Lung (tissue), 12 donors: ENCODE measurements around the gene MED12L. TPM values are rescaled to one million over a fixed set of nuclear protein-coding genes. Genes with fewer than 3 reads are reported as not detected.
A peak's percentile ranks its signal among the peaks of the same experiment; 100 is the strongest.

Source experiments
- ATAC-seq: fragments of 200-7000 bp; cut with Tn5 transposase; one replicate; pipeline ENCODE4 v1.9.1; 2020; ENCODE audit warnings: moderate number of reproducible peaks; ENCODE audit not compliant: insufficient read depth, low FRiP score
- DNase-seq, 3 donors: peaks; one replicate each; pipeline ENCODE4 v3.0.0-alpha.2; 2013 to 2017
- H3K27ac ChIP-seq, 2 donors: one replicate each; pipeline ENCODE4 v1.5.1; 2013; ENCODE audit warnings: mild to moderate bottlenecking in 2 of 2, moderate library complexity in 2 of 2, control low read depth in 1 of 2, inconsistent platforms in 1 of 2, low read depth in 1 of 2, low read length in 1 of 2
- H3K27me3 ChIP-seq, 3 donors: one replicate each; pipeline ENCODE4 v1.5.1; 2013; ENCODE audit warnings: low read length in 2 of 3; ENCODE audit not compliant: control insufficient read depth in 3 of 3, insufficient read depth in 3 of 3
- H3K36me3 ChIP-seq, 4 donors: one replicate each; pipeline ENCODE4 v1.5.1; 2013; ENCODE audit warnings: low read length in 4 of 4, mild to moderate bottlenecking in 1 of 4, moderate library complexity in 1 of 4; ENCODE audit not compliant: control insufficient read depth in 4 of 4, insufficient read depth in 4 of 4
- H3K4me1 ChIP-seq, 5 donors: one replicate each; pipeline ENCODE4 v1.5.1; 2013; ENCODE audit warnings: low read length in 5 of 5, mild to moderate bottlenecking in 2 of 5, moderate library complexity in 1 of 5; ENCODE audit not compliant: control insufficient read depth in 5 of 5, insufficient read depth in 5 of 5
- H3K4me3 ChIP-seq: one replicate; pipeline ENCODE4 v1.5.1; 2013; ENCODE audit warnings: mild to moderate bottlenecking, control low read depth, moderate library complexity
- H3K9ac ChIP-seq, 2 donors: one replicate each; pipeline ENCODE4 v1.5.1; 2013; ENCODE audit warnings: low read length in 2 of 2, control low read depth in 1 of 2; ENCODE audit not compliant: insufficient read depth in 1 of 2
- H3K9me3 ChIP-seq, 4 donors: one replicate each; pipeline ENCODE4 v1.5.1; 2013; ENCODE audit warnings: low read length in 3 of 4, mild to moderate bottlenecking in 1 of 4, moderate library complexity in 1 of 4; ENCODE audit not compliant: control insufficient read depth in 4 of 4, insufficient read depth in 3 of 4
- CTCF ChIP-seq: IDR thresholded peaks from 2 replicates; pipeline ENCODE4 v1.5.1; 2012; ENCODE audit warnings: mild to moderate bottlenecking; ENCODE audit errors: control extremely low read depth, extremely low read depth
- WGBS, 2 donors: extraction: QIAGEN DNeasy Blood & Tissue Kit; methylation state at CpG; one replicate each; pipeline ENCODE4 v1.1.7; 2013; 5-methylcytosine and 5-hydroxymethylcytosine counted together
- polyA plus RNA-seq, 2 donors: library from polyadenylated mRNA; stranded (reverse); fragments of 200-250 nt; gene quantifications; one replicate each; pipeline ENCODE4 v1.2.1, GENCODE V29; 2013
- total RNA-seq, 2 donors: library from RNA; depleted of rRNA in 1 of 2; stranded (reverse); fragments of >200 nt in 1 of 2; gene quantifications; one replicate each; pipeline ENCODE4 v1.2.1, GENCODE V29; 2014 to 2021
- donor health status: control.
- donor health status: control.
- donor health status: Bipolar disorder and iron deficiency.
- donor health status: healthy.
- donor health status: DM: yes; HTN: yes; CAD: no.

Gene MED12L
- total and polyA plus RNA-seq, 4 donors = 0.02 to 0.82 (median 0.30) TPM

GRCh38 chr3:151224268-151224866, 138.9 kb downstream of the MED12L start:
- no peak overlapping the region for H3K9ac ChIP-seq
- no peaks in the 10 kb centered on the region for H3K27me3 ChIP-seq
- ATAC-seq (no peak), DNase-seq (no peak)
- H3K4me1 ChIP-seq = peaks cover 0 to 27% (median 4%) of the 10 kb centered on the region in 5 donors
- no peaks in the 10 kb centered on the region for H3K36me3 ChIP-seq
- H3K9me3 ChIP-seq = peaks cover 0 to 3% (median 0%) of the 10 kb centered on the region in 4 donors
- WGBS, 2 donors = 90 to 97% methylated on average over 4 of the region's 4 CpGs
- H3K4me3 ChIP-seq = no peak overlapping the region
- no peak overlapping the region for H3K27ac ChIP-seq
- no peak for TF ChIP-seq CTCF

- WGBS, 2 donors = 80 to 89% methylated on average over 9 of the region's 9 CpGs
- ATAC-seq = no peak
- no peaks in the 10 kb centered on the region for H3K27me3 ChIP-seq
- H3K4me3 ChIP-seq = no peak overlapping the region
- peaks cover 0 to 27% (median 0%) of the 10 kb centered on the region in 5 donors for H3K4me1 ChIP-seq
- H3K27ac ChIP-seq = no peak overlapping the region
- no peak for DNase-seq
- H3K9me3 ChIP-seq = peaks cover 0 to 3% (median 0%) of the 10 kb centered on the region in 4 donors
- H3K9ac ChIP-seq = no peak overlapping the region
- H3K36me3 ChIP-seq = no peaks in the 10 kb centered on the region
- no peak for TF ChIP-seq CTCF
These were observed 139.8 kb downstream of the MED12L start for GRCh38 chr3:151225040-151225975.

GRCh38 chr3:151226088-151226563, 140.7 kb downstream of the MED12L start:
- DNase-seq (peak; percentile 17 to 41 (median 24)), ATAC-seq (no peak)
- Histone ChIP-seq H3K9ac (no peak overlapping the region), H3K4me1 (peaks cover 0 to 27% (median 0%) of the 10 kb centered on the region in 5 donors), H3K27ac (no peak overlapping the region), H3K4me3 (no peak overlapping the region), H3K27me3 (no peaks in the 10 kb centered on the region), H3K36me3 (no peaks in the 10 kb centered on the region), H3K9me3 (peaks cover 0 to 3% (median 0%) of the 10 kb centered on the region in 4 donors)
- 17 to 27% methylated on average over 4 of the region's 4 CpGs for WGBS, 2 donors
- no peak for TF ChIP-seq CTCF
